Measurements from ENCODE around the gene ZIM2. TPM values are rescaled to one million over a fixed set of nuclear protein-coding genes. Genes with fewer than 3 reads are reported as not detected.

The ZIM2 gene
- total and polyA plus RNA-seq, 8 donors: 0.19 to 4.1 (median 3.3) TPM; not detected in 5

DNA sequence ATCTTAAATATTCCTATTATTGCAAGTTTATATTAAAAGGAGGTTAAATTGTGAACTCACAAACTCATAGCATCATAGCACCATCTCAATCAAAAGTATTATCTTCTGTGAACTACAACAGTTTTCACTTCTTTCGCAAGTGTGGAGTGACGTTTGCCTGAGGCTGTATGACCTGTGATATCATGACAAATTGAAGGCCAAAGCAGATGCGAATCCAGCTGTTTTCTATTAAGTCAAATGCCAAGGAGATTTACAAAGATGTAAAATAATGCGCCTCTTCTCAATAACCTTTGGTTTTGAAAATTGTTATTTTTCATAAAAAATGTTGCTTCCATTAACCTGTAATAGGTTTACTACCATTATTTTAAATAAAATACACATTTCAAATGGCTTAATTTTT lies 7.6 kb upstream of the ZIM2 start:
- no peak for DNase-seq
- no peaks in the 10 kb centered on the region for H3K4me1 ChIP-seq
- TF ChIP-seq EP300 (IDR thresholded peaks at IDR 0.05): no peak
- TF ChIP-seq, protein P1, sequence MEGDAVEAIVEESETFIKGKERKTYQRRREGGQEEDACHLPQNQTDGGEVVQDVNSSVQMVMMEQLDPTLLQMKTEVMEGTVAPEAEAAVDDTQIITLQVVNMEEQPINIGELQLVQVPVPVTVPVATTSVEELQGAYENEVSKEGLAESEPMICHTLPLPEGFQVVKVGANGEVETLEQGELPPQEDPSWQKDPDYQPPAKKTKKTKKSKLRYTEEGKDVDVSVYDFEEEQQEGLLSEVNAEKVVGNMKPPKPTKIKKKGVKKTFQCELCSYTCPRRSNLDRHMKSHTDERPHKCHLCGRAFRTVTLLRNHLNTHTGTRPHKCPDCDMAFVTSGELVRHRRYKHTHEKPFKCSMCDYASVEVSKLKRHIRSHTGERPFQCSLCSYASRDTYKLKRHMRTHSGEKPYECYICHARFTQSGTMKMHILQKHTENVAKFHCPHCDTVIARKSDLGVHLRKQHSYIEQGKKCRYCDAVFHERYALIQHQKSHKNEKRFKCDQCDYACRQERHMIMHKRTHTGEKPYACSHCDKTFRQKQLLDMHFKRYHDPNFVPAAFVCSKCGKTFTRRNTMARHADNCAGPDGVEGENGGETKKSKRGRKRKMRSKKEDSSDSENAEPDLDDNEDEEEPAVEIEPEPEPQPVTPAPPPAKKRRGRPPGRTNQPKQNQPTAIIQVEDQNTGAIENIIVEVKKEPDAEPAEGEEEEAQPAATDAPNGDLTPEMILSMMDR (IDR thresholded peaks at IDR 0.05): no peak
- no peak for TF ChIP-seq POLR2A (IDR thresholded peaks at IDR 0.05)
- no peak for TF ChIP-seq POLR2AphosphoS5 (IDR thresholded peaks at IDR 0.05)
- H3K36me3 ChIP-seq: no peaks in the 10 kb centered on the region
- intact Hi-C loops (cut with DNase I; ENCODE audit: low total_unique reads): no loop called here
- H3K4me3 ChIP-seq: no peak overlapping the region
- 70 to 85% (median 83%) methylated on average over 4 of the region's 4 CpGs for WGBS, 5 donors
- H3K27me3 ChIP-seq: no peaks in the 10 kb centered on the region
- H3K27ac ChIP-seq: no peak overlapping the region
- peaks cover 0 to 18% (median 8%) of the 10 kb centered on the region in 4 donors for H3K9me3 ChIP-seq

DNA sequence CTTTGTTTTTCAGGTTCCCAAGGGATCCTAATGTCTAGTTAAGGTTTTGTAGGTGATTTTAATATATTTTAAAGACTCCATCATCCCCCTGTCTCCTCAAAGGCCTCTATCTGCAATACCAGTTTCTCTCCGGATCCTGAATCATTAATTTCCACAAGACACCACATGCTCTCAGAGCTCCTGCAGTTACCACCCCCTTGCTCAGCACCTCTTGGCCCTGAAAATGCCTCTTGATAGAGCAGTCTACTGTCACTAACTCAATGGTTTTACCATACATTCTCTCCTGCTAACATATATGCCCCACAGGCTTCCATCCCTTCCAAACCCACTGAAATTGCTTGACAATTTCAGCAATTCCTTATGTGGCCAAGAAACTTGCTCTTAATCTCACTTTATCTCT lies 1.9 kb upstream of the ZIM2 start:
- Histone ChIP-seq H3K36me3 (no peaks in the 10 kb centered on the region), H3K27me3 (peaks cover 0 to 27% (median 9%) of the 10 kb centered on the region in 3 donors), H3K9me3 (peaks cover 4 to 39% (median 33%) of the 10 kb centered on the region in 4 donors), H3K27ac (no peak overlapping the region), H3K4me3 (no peak overlapping the region), H3K4me1 (no peaks in the 10 kb centered on the region)
- 67 to 90% (median 80%) methylated on average over 1 of the region's 1 CpG for WGBS, 5 donors
- intact Hi-C loops (cut with DNase I; ENCODE audit: low total_unique reads): no loop called here
- TF ChIP-seq, protein P1 (IDR thresholded peaks at IDR 0.05): no peak
- TF ChIP-seq EP300 (IDR thresholded peaks at IDR 0.05): no peak
- TF ChIP-seq POLR2A (IDR thresholded peaks at IDR 0.05): no peak
- TF ChIP-seq POLR2AphosphoS5 (IDR thresholded peaks at IDR 0.05): no peak
- DNase-seq: no peak

DNA sequence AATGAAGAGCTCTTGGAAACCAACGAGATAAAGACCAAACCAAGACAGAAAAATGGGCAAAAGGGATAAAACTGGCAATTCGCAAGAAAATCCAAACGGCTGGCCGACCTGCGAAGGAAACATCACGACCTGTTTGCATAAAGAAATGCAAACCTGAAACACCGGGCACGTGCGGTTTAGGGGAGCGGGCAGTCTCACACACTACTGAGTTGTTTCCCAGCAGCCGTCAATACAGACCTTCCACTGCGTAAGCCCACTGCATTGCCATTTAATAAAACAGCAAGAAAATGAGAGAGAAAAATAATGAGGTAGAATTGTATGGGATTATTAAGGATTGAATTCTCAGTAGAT lies 642 bp upstream of the ZIM2 start:
- DNase-seq: peak in 1 of 2 donors; percentile 42
- TF ChIP-seq POLR2AphosphoS5 (IDR thresholded peaks at IDR 0.05) (no peak), EP300 (IDR thresholded peaks at IDR 0.05) (no peak)
- Histone ChIP-seq H3K27me3 (peaks cover 0 to 31% (median 9%) of the 10 kb centered on the region in 3 donors), H3K27ac (no peak overlapping the region), H3K4me3 (peak overlapping the region in 1 of 4 donors; percentile 50), H3K36me3 (no peaks in the 10 kb centered on the region), H3K4me1 (no peaks in the 10 kb centered on the region), H3K9me3 (peaks cover 4 to 51% (median 36%) of the 10 kb centered on the region in 4 donors)
- whole genome bisulfite sequencing, 5 donors: 40 to 57% (median 50%) methylated on average over 12 of the region's 12 CpGs
- intact Hi-C loops (cut with DNase I; ENCODE audit: low total_unique reads): no loop called here

DNA sequence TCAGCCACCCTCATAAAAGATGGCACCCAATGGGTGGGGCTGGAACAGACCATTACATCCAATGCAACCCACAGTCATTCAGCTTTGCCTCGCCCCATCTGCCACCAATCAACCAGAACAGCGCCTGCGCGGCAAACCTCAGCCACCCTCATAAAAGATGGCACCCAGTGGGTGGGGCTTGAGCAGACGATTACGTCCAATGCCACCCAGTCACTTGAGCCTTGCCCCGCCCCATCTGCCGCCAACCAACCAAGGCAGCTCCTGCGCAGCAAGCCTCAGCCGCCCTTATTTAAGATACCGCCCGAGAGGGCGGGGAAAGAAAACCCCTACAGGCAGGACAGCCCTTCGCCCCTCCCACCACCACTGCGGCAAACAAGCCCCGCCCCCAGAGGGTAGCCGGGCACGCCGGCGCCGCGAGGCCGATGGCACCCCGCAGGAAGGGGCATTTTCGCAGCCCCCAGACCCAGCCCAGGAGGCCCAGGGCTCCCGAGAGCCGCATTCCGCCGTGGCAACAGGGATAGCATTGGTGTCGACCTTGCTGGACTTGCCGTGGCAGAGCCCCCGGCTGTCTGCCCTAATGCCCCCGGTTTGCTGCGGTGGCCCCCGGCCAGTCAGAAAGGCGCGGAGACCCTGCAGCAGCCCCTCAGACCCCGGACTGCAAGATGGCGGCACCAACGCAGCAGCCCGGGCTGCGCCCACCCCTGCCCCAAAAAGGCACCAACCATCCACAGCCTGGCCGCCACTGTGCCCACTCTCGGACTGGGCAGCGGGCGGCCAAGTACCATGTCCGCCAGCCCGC lies 675 bp downstream of the ZIM2 start:
- peak; percentile 61 to 98 for DNase-seq
- 33 to 56% (median 49%) methylated on average over 18 to 48 of the region's 48 CpGs for WGBS, 5 donors
- Histone ChIP-seq H3K27ac (peak overlapping the region; percentile 34 to 85 (median 73)), H3K36me3 (no peaks in the 10 kb centered on the region), H3K9me3 (peaks cover 4 to 64% (median 37%) of the 10 kb centered on the region in 4 donors), H3K4me1 (no peaks in the 10 kb centered on the region), H3K27me3 (peaks cover 0 to 31% (median 9%) of the 10 kb centered on the region in 3 donors), H3K4me3 (peak overlapping the region; percentile 36 to 51 (median 47))
- TF ChIP-seq POLR2A (IDR thresholded peaks at IDR 0.05) (no peak), EP300 (IDR thresholded peaks at IDR 0.05) (no peak), POLR2AphosphoS5 (IDR thresholded peaks at IDR 0.05) (peak in 1 of 3 donors; percentile 14)
- TF ChIP-seq, protein P1 (IDR thresholded peaks at IDR 0.05): no peak
- intact Hi-C loops (cut with DNase I; ENCODE audit: low total_unique reads): no loop called here
